BJ (cell line): ENCODE measurements around the gene DNMT3A. TPM values are rescaled to one million over a fixed set of nuclear protein-coding genes. Genes with fewer than 3 reads are reported as not detected.

Experiments
- CTCF ChIA-PET: fragments of 350-600 bp; formaldehyde crosslinking; extraction: SDS; loops from one replicate; lab custom pipeline; 2021; ENCODE audit warnings: antibody characterized with exemption, inconsistent platforms; lab: Yijun Ruan, JAX
- POLR2A ChIA-PET: fragments of 300-600 bp; sonication (Branson Sonifier 250); formaldehyde crosslinking; extraction: SDS; loops from one replicate; lab custom pipeline; 2021; ENCODE audit warnings: antibody characterized with exemption; lab: Charles Lee
- DNase-seq: peaks from one replicate; pipeline ENCODE4 v3.0.0-alpha.2; 2011; ENCODE audit warnings: low read depth
- H3K27me3 ChIP-seq: 2 replicates; pipeline ENCODE4 v1.6.0; 2011; ENCODE audit warnings: low read length; ENCODE audit not compliant: control insufficient read depth, insufficient read depth
- H3K36me3 ChIP-seq: 2 replicates; pipeline ENCODE4 v1.5.1; 2011; ENCODE audit warnings: low read length; ENCODE audit not compliant: control insufficient read depth, insufficient read depth
- H3K4me3 ChIP-seq: 2 replicates; pipeline ENCODE4 v1.5.1; 2011; ENCODE audit warnings: low read depth, mild to moderate bottlenecking, control low read depth, low read length
- CTCF ChIP-seq: IDR thresholded peaks from 2 replicates; pipeline ENCODE4 v1.5.1; 2011; ENCODE audit warnings: low read depth, mild to moderate bottlenecking, control low read depth, inconsistent platforms, low read length, moderate library complexity; ENCODE audit not compliant: insufficient read depth
- polyA plus RNA-seq: library from polyadenylated mRNA; depleted of rRNA; stranded (reverse); fragments of >200 nt; gene quantifications from 2 replicates; pipeline ENCODE4 v1.2.3, GENCODE V29; 2011

DNMT3A gene
- polyA plus RNA-seq, 1 experiment = 3.0 TPM

GRCh38 chr2:25198576-25198975 lies 143.1 kb downstream of the DNMT3A start:
- POLR2A ChIA-PET = no interaction called here
- no peak for DNase-seq
- CTCF ChIA-PET = no interaction called here

GRCh38 chr2:25198209-25198525 lies 143.6 kb downstream of the DNMT3A start:
- no peaks in the 10 kb centered on the region; the same call in 1 of the 2 replicates for H3K27me3 ChIP-seq
- ChIA-PET POLR2A (no interaction called here), CTCF (interaction anchor here (1.7 to 2.8 kb wide), 3 partner anchors 9 to 788 kb away, joined by 6 to 32 read pairs (median 15); no protein-coding TSS in a partner anchor)
- no peaks in the 10 kb centered on the region for H3K36me3 ChIP-seq
- no peak for DNase-seq
- no peak for TF ChIP-seq CTCF
- H3K4me3 ChIP-seq = no peak overlapping the region

More at GRCh38 chr2:25198576-25198975, 143.1 kb downstream of the DNMT3A start:
- Histone ChIP-seq H3K27me3 (no peaks in the 10 kb centered on the region; the same call in 1 of the 2 replicates), H3K36me3 (no peaks in the 10 kb centered on the region), H3K4me3 (no peak overlapping the region)
- TF ChIP-seq CTCF = no peak

GRCh38 chr2:25197336-25198208 lies 144.2 kb downstream of the DNMT3A start:
- TF ChIP-seq CTCF = no peak
- ChIA-PET POLR2A (interaction anchor here (0.7 kb wide), 1 partner anchor 85 kb away, joined by 7 read pairs; no protein-coding TSS in a partner anchor), CTCF (interaction anchor here (0.8 to 2.8 kb wide), 6 partner anchors 10 to 787 kb away, joined by 3 to 32 read pairs (median 4); no protein-coding TSS in a partner anchor)
- DNase-seq = no peak
- Histone ChIP-seq H3K36me3 (no peaks in the 10 kb centered on the region), H3K27me3 (no peaks in the 10 kb centered on the region; the same call in 1 of the 2 replicates), H3K4me3 (no peak overlapping the region)

- TF ChIP-seq CTCF = no peak
- Histone ChIP-seq H3K27me3 (peaks cover 2% of the 10 kb centered on the region), H3K4me3 (no peak overlapping the region), H3K36me3 (no peaks in the 10 kb centered on the region)
- no peak for DNase-seq
- ChIA-PET CTCF (interaction anchor here (0.5 to 1.5 kb wide), 4 partner anchors 16 to 784 kb away, joined by 3 to 5 read pairs (median 4); no protein-coding TSS in a partner anchor), POLR2A (no interaction called here)
Measured at GRCh38 chr2:25194576-25195122, 147.1 kb downstream of the DNMT3A start.

- POLR2A ChIA-PET = no interaction called here
- TF ChIP-seq CTCF = no peak
Measured at GRCh38 chr2:25190536-25190935, 151.2 kb downstream of the DNMT3A start.

More at GRCh38 chr2:25190536-25190935, 151.2 kb downstream of the DNMT3A start:
- Histone ChIP-seq H3K4me3 (no peak overlapping the region), H3K27me3 (peaks cover 5% of the 10 kb centered on the region), H3K36me3 (no peaks in the 10 kb centered on the region)
- DNase-seq = no peak
- CTCF ChIA-PET = no interaction called here
